SK-N-SH (cell line): ENCODE data around the gene MAP3K5. TPM values are rescaled to one million over a fixed set of nuclear protein-coding genes. Genes with fewer than 3 reads are reported as not detected.

Experiments used
- CTCF ChIA-PET: fragments of 300-600, 350-600 bp; formaldehyde crosslinking; extraction: SDS; loops from one replicate; lab custom pipeline; 2021; lab: Yijun Ruan, JAX
- POLR2A ChIA-PET: fragments of 350-600 bp; sonication (Branson Sonifier 250); formaldehyde crosslinking; extraction: SDS; loops from one replicate; lab custom pipeline; 2020; ENCODE audit warnings: antibody characterized with exemption, inconsistent platforms; lab: Yijun Ruan, JAX
- DNase-seq: peaks from one replicate; pipeline ENCODE4 v3.0.0; 2012
- H2AFZ ChIP-seq: fragments of 200-600 bp; sonication (generic); 2 replicates; pipeline ENCODE4 v1.8.1; 2016; ENCODE audit warnings: antibody characterized with exemption, mild to moderate bottlenecking, low read depth
- H3F3A ChIP-seq: fragments of 200-600 bp; sonication (generic); replicated peaks from 2 replicates; pipeline ENCODE3; 2016; ENCODE audit warnings: antibody characterized with exemption, mild to moderate bottlenecking; ENCODE audit not compliant: insufficient read depth
- H3K27ac ChIP-seq, 2 experiments: fragments of 200-500 bp in 1 of 2; fragments of 200-600 bp in 1 of 2; sonication (Bioruptor generic) in 1 of 2; sonication (generic), shearing (Covaris generic) in 1 of 2; 2 replicates each; pipeline versions ENCODE4 v1.5.1 to v1.6.1; 2014 to 2016; ENCODE audit warnings: low read depth in 2 of 2, inconsistent platforms in 1 of 2, low read length in 1 of 2, mild to moderate bottlenecking in 1 of 2, mixed read lengths in 1 of 2
- H3K27me3 ChIP-seq: fragments of 200-600 bp; sonication (generic), shearing (Covaris generic); 2 replicates; pipeline ENCODE4 v1.6.1; 2016; ENCODE audit warnings: mixed run types; ENCODE audit not compliant: insufficient read depth
- H3K36me3 ChIP-seq, 2 experiments: fragments of 200-500 bp in 1 of 2; fragments of 200-600 bp in 1 of 2; sonication (Bioruptor generic) in 1 of 2; sonication (generic) in 1 of 2; replicated peaks in 1 of 2; 2 replicates each; pipeline versions ENCODE3 to v1.5.1; 2014 to 2016; ENCODE audit warnings: low read length in 1 of 2, mild to moderate bottlenecking in 1 of 2; ENCODE audit not compliant: insufficient read depth in 2 of 2, control insufficient read depth in 1 of 2
- H3K4me1 ChIP-seq, 2 experiments: fragments of 200-500 bp in 1 of 2; fragments of 200-600 bp in 1 of 2; sonication (Bioruptor generic) in 1 of 2; sonication (generic), shearing (Covaris generic) in 1 of 2; 2 replicates each; pipeline versions ENCODE4 v1.5.1 to v1.6.1; 2014 to 2016; ENCODE audit warnings: low read depth in 1 of 2, low read length in 1 of 2, mixed run types in 1 of 2; ENCODE audit not compliant: insufficient read depth in 2 of 2, control insufficient read depth in 1 of 2
- H3K4me2 ChIP-seq: fragments of 200-600 bp; sonication (generic), shearing (Covaris generic); 2 replicates; pipeline ENCODE4 v1.6.1; 2017; ENCODE audit warnings: mixed run types
- H3K4me3 ChIP-seq, 2 experiments: fragments of 200-500 bp in 1 of 2; fragments of 200-600 bp in 1 of 2; sonication (Bioruptor generic) in 1 of 2; sonication (generic), shearing (Covaris generic) in 1 of 2; 2 replicates each; pipeline versions ENCODE4 v1.5.1 to v1.8.1; 2014 to 2016; ENCODE audit warnings: low read depth in 2 of 2, inconsistent platforms in 1 of 2, low read length in 1 of 2, mild to moderate bottlenecking in 1 of 2, mixed read lengths in 1 of 2, moderate library complexity in 1 of 2
- H3K79me2 ChIP-seq: fragments of 200-600 bp; sonication (generic); 2 replicates; pipeline ENCODE4 v1.8.1; 2017; ENCODE audit warnings: mild to moderate bottlenecking; ENCODE audit not compliant: insufficient read depth
- H3K9ac ChIP-seq: fragments of 200-600 bp; sonication (generic); 2 replicates; pipeline ENCODE4 v1.6.1; 2017; ENCODE audit warnings: mixed run types
- H3K9me2 ChIP-seq: fragments of 200-600 bp; sonication (generic); 2 replicates; pipeline ENCODE4 v1.6.1; 2017; ENCODE audit warnings: mixed run types
- H3K9me3 ChIP-seq: fragments of 200-600 bp; sonication (generic); 2 replicates; pipeline ENCODE4 v1.6.1; 2017; ENCODE audit warnings: mixed run types, mild to moderate bottlenecking, moderate library complexity
- H4K20me1 ChIP-seq: fragments of 200-600 bp; sonication (generic); 2 replicates; pipeline ENCODE4 v1.6.1; 2017; ENCODE audit warnings: mild to moderate bottlenecking, mixed run types; ENCODE audit not compliant: insufficient read depth
- CHD2 ChIP-seq: fragments of 150-350 bp; IDR thresholded peaks from 2 replicates; pipeline ENCODE4 v1.6.1; 2018; ENCODE audit warnings: low read length; ENCODE audit not compliant: partially characterized antibody
- FOXM1 ChIP-seq: IDR thresholded peaks from 2 replicates; pipeline ENCODE4 v1.4.0; 2012; ENCODE audit warnings: low read depth, mild to moderate bottlenecking
- MEF2A ChIP-seq: IDR thresholded peaks from 2 replicates; pipeline ENCODE4 v1.4.0; 2012; ENCODE audit warnings: low read depth, borderline replicate concordance
- RFX5 ChIP-seq: IDR thresholded peaks from 2 replicates; pipeline ENCODE4 v1.6.1; 2012; ENCODE audit warnings: mild to moderate bottlenecking, improper control_type of control experiment, low read length
- SMC3 ChIP-seq: IDR thresholded peaks from 2 replicates; pipeline ENCODE4 v1.6.1; 2012; ENCODE audit warnings: low read depth, low read length, improper control_type of control experiment
- TEAD4 ChIP-seq: IDR thresholded peaks from 2 replicates; pipeline ENCODE4 v1.4.0; 2012; ENCODE audit warnings: mild to moderate bottlenecking, borderline replicate concordance; ENCODE audit not compliant: insufficient read depth
- YY1 ChIP-seq: IDR thresholded peaks from 2 replicates; pipeline ENCODE4 v1.4.0; 2012; ENCODE audit warnings: low read depth, mild to moderate bottlenecking
- WGBS: methylation state at CpG from one replicate; pipeline ENCODE4 v1.1.6; 2017; ENCODE audit warnings: low lambda C conversion rate; 5-methylcytosine and 5-hydroxymethylcytosine counted together
- polyA plus RNA-seq, 3 experiments: library from polyadenylated mRNA; depleted of rRNA; stranded (reverse); fragments of >200 nt; gene quantifications; 2 replicates each; pipeline ENCODE4 v1.2.3, GENCODE V29; 2012
- TF ChIP-seq, protein P1 (sequence below): fragments of 150-350 bp; IDR thresholded peaks from 2 replicates; pipeline ENCODE4 v1.6.1; 2017; ENCODE audit warnings: antibody characterized with exemption, low read length, low read depth, borderline replicate concordance
- TF ChIP-seq, protein P2 (sequence below): fragments of 150-350 bp; IDR thresholded peaks from 2 replicates; pipeline ENCODE4 v1.6.1; 2016; ENCODE audit warnings: mild to moderate bottlenecking, low read depth, low read length

MAP3K5 gene
- polyA plus RNA-seq, 1 of the 3 experiments (the other 2 are of a cell fraction), result 1.4 TPM

DNA sequence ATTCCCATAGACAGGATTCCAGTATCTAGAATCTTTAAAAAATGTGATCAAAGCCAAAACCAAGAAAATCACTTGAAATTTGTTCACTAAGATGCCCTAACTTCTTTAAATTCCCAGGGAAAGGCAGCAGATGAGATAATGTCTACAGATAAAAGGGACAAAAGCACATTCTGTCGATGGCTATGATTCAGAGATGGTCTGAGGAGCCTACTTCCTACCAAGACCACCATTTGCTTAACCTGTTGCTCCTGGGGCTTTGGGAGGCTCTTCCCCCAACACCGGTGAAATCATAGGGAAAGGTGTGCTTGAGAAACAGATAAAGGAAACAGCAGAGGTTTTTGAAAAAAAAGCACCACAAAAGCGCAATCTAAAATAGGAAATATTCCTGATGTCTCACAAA is 123.7 kb downstream of the MAP3K5 start:
- H3K4me3 ChIP-seq, result no peak overlapping the region
- no peaks in the 10 kb centered on the region for H3K27me3 ChIP-seq
- H3K27ac ChIP-seq, result no peak overlapping the region
- no peaks in the 10 kb centered on the region for H3K9me2 ChIP-seq
- CTCF ChIA-PET, result interaction anchor here (0.8 to 2.8 kb wide), 4 partner anchors 9 to 124 kb away, joined by 3 to 17 read pairs (median 4); partner anchors contain the start of gene MAP3K5
- 76% methylated on average over 3 of the region's 3 CpGs for WGBS
- no peak for DNase-seq
- H2AFZ ChIP-seq, result no peak overlapping the region
- no peaks in the 10 kb centered on the region for H3K36me3 ChIP-seq
- no peak overlapping the region for H3K4me2 ChIP-seq
- peaks cover 5% of the 10 kb centered on the region for H3F3A ChIP-seq
- peaks cover 0 to 3% of the 10 kb centered on the region in 2 experiments; a peak in 2 of 4 replicates for H3K4me1 ChIP-seq
- no peaks in the 10 kb centered on the region for H3K9me3 ChIP-seq
- POLR2A ChIA-PET, result no interaction called here
- no peak overlapping the region for H3K9ac ChIP-seq
- no peaks in the 10 kb centered on the region for H4K20me1 ChIP-seq
- no peaks in the 10 kb centered on the region for H3K79me2 ChIP-seq
- TF ChIP-seq, protein P1, sequence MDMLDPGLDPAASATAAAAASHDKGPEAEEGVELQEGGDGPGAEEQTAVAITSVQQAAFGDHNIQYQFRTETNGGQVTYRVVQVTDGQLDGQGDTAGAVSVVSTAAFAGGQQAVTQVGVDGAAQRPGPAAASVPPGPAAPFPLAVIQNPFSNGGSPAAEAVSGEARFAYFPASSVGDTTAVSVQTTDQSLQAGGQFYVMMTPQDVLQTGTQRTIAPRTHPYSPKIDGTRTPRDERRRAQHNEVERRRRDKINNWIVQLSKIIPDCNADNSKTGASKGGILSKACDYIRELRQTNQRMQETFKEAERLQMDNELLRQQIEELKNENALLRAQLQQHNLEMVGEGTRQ, result no peak

DNA sequence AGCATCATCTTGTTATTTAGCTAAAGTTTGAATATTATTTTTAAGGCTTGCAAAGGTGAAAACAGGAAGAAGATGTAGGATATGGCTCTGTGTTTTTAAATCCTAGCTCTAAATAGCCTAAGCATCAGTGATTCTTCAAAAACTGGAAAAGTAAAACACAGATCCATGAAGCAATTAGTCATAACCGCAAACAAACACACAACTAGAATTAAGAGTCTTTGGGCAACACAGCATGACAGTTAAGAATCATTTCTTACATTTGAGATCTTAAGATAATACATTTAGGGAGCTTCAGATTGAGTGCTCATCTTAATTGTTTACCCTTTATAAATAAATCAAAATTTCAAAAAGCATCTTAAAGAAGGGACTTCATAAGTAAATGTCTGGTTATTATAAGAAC is 126.2 kb downstream of the MAP3K5 start:
- peaks cover 0 to 3% of the 10 kb centered on the region in 2 experiments; a peak in 2 of 4 replicates for H3K4me1 ChIP-seq
- H3F3A ChIP-seq, result peaks cover 5% of the 10 kb centered on the region
- no peaks in the 10 kb centered on the region for H3K9me3 ChIP-seq
- no peaks in the 10 kb centered on the region for H3K27me3 ChIP-seq
- no peak overlapping the region for H2AFZ ChIP-seq
- H3K9me2 ChIP-seq, result no peaks in the 10 kb centered on the region
- ChIA-PET CTCF (interaction anchor here (1.0 to 3.0 kb wide), 3 partner anchors 13 to 126 kb away, joined by 3 to 27 read pairs (median 3); partner anchors contain the start of gene MAP3K5), POLR2A (no interaction called here)
- H3K9ac ChIP-seq, result no peak overlapping the region
- H3K4me3 ChIP-seq, result no peak overlapping the region
- H4K20me1 ChIP-seq, result no peaks in the 10 kb centered on the region
- DNase-seq, result no peak
- no peak overlapping the region for H3K4me2 ChIP-seq
- H3K27ac ChIP-seq, result no peak overlapping the region
- TF ChIP-seq TEAD4 (no peak), FOXM1 (no peak), MEF2A (no peak), YY1 (no peak), CHD2 (no peak), RFX5 (no peak), SMC3 (no peak)
- TF ChIP-seq, protein P2, sequence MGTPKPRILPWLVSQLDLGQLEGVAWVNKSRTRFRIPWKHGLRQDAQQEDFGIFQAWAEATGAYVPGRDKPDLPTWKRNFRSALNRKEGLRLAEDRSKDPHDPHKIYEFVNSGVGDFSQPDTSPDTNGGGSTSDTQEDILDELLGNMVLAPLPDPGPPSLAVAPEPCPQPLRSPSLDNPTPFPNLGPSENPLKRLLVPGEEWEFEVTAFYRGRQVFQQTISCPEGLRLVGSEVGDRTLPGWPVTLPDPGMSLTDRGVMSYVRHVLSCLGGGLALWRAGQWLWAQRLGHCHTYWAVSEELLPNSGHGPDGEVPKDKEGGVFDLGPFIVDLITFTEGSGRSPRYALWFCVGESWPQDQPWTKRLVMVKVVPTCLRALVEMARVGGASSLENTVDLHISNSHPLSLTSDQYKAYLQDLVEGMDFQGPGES, result no peak
- no peaks in the 10 kb centered on the region for H3K36me3 ChIP-seq
- 100% methylated on average over 1 of the region's 1 CpG for WGBS
- H3K79me2 ChIP-seq, result no peaks in the 10 kb centered on the region
